ENCODE data around the gene JPH2.

- TF ChIP-seq, protein P1, sequence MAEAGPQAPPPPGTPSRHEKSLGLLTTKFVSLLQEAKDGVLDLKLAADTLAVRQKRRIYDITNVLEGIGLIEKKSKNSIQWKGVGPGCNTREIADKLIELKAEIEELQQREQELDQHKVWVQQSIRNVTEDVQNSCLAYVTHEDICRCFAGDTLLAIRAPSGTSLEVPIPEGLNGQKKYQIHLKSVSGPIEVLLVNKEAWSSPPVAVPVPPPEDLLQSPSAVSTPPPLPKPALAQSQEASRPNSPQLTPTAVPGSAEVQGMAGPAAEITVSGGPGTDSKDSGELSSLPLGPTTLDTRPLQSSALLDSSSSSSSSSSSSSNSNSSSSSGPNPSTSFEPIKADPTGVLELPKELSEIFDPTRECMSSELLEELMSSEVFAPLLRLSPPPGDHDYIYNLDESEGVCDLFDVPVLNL (CRISPR knock-in tag; IDR thresholded peaks at IDR 0.05; ENCODE audit: borderline replicate concordance, low read depth), result no peak
- TF ChIP-seq KAT7 (CRISPR knock-in tag; IDR thresholded peaks at IDR 0.05; ENCODE audit: borderline replicate concordance), result no peak
- no peak for TF ChIP-seq ZNF138 (CRISPR knock-in tag; conservative IDR thresholded peaks at IDR 0.05)
- TF ChIP-seq USF2 (CRISPR knock-in tag; IDR thresholded peaks at IDR 0.05), result no peak
- TF ChIP-seq FOXK1 (CRISPR knock-in tag; IDR thresholded peaks at IDR 0.05), result no peak
- TF ChIP-seq, protein P2, sequence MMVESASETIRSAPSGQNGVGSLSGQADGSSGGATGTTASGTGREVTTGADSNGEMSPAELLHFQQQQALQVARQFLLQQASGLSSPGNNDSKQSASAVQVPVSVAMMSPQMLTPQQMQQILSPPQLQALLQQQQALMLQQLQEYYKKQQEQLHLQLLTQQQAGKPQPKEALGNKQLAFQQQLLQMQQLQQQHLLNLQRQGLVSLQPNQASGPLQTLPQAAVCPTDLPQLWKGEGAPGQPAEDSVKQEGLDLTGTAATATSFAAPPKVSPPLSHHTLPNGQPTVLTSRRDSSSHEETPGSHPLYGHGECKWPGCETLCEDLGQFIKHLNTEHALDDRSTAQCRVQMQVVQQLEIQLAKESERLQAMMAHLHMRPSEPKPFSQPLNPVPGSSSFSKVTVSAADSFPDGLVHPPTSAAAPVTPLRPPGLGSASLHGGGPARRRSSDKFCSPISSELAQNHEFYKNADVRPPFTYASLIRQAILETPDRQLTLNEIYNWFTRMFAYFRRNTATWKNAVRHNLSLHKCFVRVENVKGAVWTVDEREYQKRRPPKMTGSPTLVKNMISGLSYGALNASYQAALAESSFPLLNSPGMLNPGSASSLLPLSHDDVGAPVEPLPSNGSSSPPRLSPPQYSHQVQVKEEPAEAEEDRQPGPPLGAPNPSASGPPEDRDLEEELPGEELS (CRISPR knock-in tag; IDR thresholded peaks at IDR 0.05), result no peak
- TF ChIP-seq, protein P3, sequence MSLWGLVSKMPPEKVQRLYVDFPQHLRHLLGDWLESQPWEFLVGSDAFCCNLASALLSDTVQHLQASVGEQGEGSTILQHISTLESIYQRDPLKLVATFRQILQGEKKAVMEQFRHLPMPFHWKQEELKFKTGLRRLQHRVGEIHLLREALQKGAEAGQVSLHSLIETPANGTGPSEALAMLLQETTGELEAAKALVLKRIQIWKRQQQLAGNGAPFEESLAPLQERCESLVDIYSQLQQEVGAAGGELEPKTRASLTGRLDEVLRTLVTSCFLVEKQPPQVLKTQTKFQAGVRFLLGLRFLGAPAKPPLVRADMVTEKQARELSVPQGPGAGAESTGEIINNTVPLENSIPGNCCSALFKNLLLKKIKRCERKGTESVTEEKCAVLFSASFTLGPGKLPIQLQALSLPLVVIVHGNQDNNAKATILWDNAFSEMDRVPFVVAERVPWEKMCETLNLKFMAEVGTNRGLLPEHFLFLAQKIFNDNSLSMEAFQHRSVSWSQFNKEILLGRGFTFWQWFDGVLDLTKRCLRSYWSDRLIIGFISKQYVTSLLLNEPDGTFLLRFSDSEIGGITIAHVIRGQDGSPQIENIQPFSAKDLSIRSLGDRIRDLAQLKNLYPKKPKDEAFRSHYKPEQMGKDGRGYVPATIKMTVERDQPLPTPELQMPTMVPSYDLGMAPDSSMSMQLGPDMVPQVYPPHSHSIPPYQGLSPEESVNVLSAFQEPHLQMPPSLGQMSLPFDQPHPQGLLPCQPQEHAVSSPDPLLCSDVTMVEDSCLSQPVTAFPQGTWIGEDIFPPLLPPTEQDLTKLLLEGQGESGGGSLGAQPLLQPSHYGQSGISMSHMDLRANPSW (CRISPR knock-in tag; conservative IDR thresholded peaks at IDR 0.05; ENCODE audit: low read depth), result no peak
- TF ChIP-seq ATF1 (CRISPR knock-in tag; IDR thresholded peaks at IDR 0.05), result no peak
- TF ChIP-seq, protein P4, sequence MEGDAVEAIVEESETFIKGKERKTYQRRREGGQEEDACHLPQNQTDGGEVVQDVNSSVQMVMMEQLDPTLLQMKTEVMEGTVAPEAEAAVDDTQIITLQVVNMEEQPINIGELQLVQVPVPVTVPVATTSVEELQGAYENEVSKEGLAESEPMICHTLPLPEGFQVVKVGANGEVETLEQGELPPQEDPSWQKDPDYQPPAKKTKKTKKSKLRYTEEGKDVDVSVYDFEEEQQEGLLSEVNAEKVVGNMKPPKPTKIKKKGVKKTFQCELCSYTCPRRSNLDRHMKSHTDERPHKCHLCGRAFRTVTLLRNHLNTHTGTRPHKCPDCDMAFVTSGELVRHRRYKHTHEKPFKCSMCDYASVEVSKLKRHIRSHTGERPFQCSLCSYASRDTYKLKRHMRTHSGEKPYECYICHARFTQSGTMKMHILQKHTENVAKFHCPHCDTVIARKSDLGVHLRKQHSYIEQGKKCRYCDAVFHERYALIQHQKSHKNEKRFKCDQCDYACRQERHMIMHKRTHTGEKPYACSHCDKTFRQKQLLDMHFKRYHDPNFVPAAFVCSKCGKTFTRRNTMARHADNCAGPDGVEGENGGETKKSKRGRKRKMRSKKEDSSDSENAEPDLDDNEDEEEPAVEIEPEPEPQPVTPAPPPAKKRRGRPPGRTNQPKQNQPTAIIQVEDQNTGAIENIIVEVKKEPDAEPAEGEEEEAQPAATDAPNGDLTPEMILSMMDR (IDR thresholded peaks at IDR 0.05), result no peak
Measured at GRCh38 chr20:44174996-44175765, 11.8 kb downstream of the JPH2 start.

All from WTC11 (cell line).